Neural progenitor cell (in vitro differentiated cells): Measurements from ENCODE around the gene MAST1.

Experiments used
- CTCF ChIP-seq: fragments of 200-600 bp; sonication (generic); IDR thresholded peaks from 2 replicates; pipeline ENCODE4 v1.5.1; 2017; ENCODE audit warnings: antibody characterized with exemption, mild to moderate bottlenecking
- EZH2 ChIP-seq: fragments of 200-600 bp; sonication (generic); IDR thresholded peaks from 2 replicates; pipeline ENCODE4 v1.6.1; 2017; ENCODE audit warnings: antibody characterized with exemption, mild to moderate bottlenecking, moderate library complexity

- TF ChIP-seq EZH2 (no peak), CTCF (peak; percentile 6)
These were observed 2.1 kb downstream of the MAST1 start for GRCh38 chr19:12840091-12841079.
